Neural cell (in vitro differentiated cells): ENCODE data around the gene SEZ6. TPM values are rescaled to one million over a fixed set of nuclear protein-coding genes. Genes with fewer than 3 reads are reported as not detected.
A peak's percentile ranks its signal among the peaks of the same experiment; 100 is the strongest.

ENCODE experiments used
- H2AFZ ChIP-seq: fragments of 200-600, 300-800 bp; sonication (generic), shearing (Covaris generic); 2 replicates; pipeline ENCODE4 v1.6.0; 2014; ENCODE audit warnings: low read depth, mild to moderate bottlenecking, antibody characterized with exemption, low read length, moderate library complexity
- H3F3A ChIP-seq: fragments of 200-600 bp; shearing (Covaris generic); 2 replicates; pipeline ENCODE4 v1.6.1; 2016; ENCODE audit warnings: mild to moderate bottlenecking, moderate library complexity, mixed read lengths, antibody characterized with exemption, low read length; ENCODE audit not compliant: insufficient read depth, poor library complexity, severe bottlenecking
- H3K27ac ChIP-seq: fragments of 200-600, 300-800 bp; sonication (generic), shearing (Covaris generic); 2 replicates; pipeline ENCODE4 v1.5.1; 2014; ENCODE audit warnings: mild to moderate bottlenecking, low read length, moderate library complexity
- H3K27me3 ChIP-seq: fragments of 300-800, 200-600 bp; sonication (generic), shearing (Covaris generic); 2 replicates; pipeline ENCODE4 v1.6.0; 2014; ENCODE audit warnings: mild to moderate bottlenecking, low read depth, low read length, moderate library complexity; ENCODE audit not compliant: insufficient read depth
- H3K36me3 ChIP-seq: fragments of 300-800, 200-600 bp; sonication (generic), shearing (Covaris generic); 2 replicates; pipeline ENCODE4 v1.5.1; 2014; ENCODE audit warnings: mild to moderate bottlenecking, antibody characterized with exemption, low read length, moderate library complexity; ENCODE audit not compliant: insufficient read depth
- H3K4me2 ChIP-seq: fragments of 300-800, 200-600 bp; sonication (generic), shearing (Covaris generic); 2 replicates; pipeline ENCODE4 v1.6.0; 2014; ENCODE audit warnings: mild to moderate bottlenecking, low read length
- H3K4me3 ChIP-seq: fragments of 300-800, 200-600 bp; sonication (generic), shearing (Covaris generic); 2 replicates; pipeline ENCODE4 v1.5.1; 2014; ENCODE audit warnings: mild to moderate bottlenecking, low read length, moderate library complexity
- H3K79me2 ChIP-seq: fragments of 200-600 bp; shearing (Covaris generic); replicated peaks from 2 replicates; pipeline ENCODE4 v1.6.0; 2014; ENCODE audit warnings: mild to moderate bottlenecking, low read length, moderate library complexity; ENCODE audit not compliant: insufficient read depth
- H3K9ac ChIP-seq: fragments of 300-800, 200-600 bp; sonication (generic), shearing (Covaris generic); 2 replicates; pipeline ENCODE4 v1.6.1; 2016; ENCODE audit warnings: mild to moderate bottlenecking, low read length, mixed read lengths
- H3K9me2 ChIP-seq: fragments of 200-600 bp; shearing (Covaris generic); 2 replicates; pipeline ENCODE4 v1.6.1; 2016; ENCODE audit warnings: mild to moderate bottlenecking, low read length, mixed read lengths; ENCODE audit not compliant: insufficient read depth
- H3K9me3 ChIP-seq: fragments of 200-600, 300-800 bp; sonication (generic), shearing (Covaris generic); 2 replicates; pipeline ENCODE4 v1.6.1; 2016; ENCODE audit warnings: mild to moderate bottlenecking, mixed run types, low read length, moderate library complexity, mixed read lengths
- H4K20me1 ChIP-seq: fragments of 200-600 bp; shearing (Covaris generic); 2 replicates; pipeline ENCODE4 v1.6.1; 2016; ENCODE audit warnings: mild to moderate bottlenecking, mixed run types; ENCODE audit not compliant: insufficient read depth
- EP300 ChIP-seq: fragments of 450-650 bp; conservative IDR thresholded peaks from 2 replicates; pipeline ENCODE4 v1.6.1; 2014; ENCODE audit warnings: antibody characterized with exemption, mild to moderate bottlenecking, moderate library complexity; ENCODE audit not compliant: poor library complexity, severe bottlenecking
- EZH2 ChIP-seq: fragments of 200-600, 300-800 bp; shearing (Covaris generic), sonication (generic); IDR thresholded peaks from 2 replicates; pipeline ENCODE4 v1.6.1; 2014; ENCODE audit warnings: antibody characterized with exemption, low read length, borderline replicate concordance, mild to moderate bottlenecking; ENCODE audit not compliant: insufficient read depth, poor library complexity, severe bottlenecking
- MXI1 ChIP-seq: fragments of 450-650 bp; conservative IDR thresholded peaks from 2 replicates; pipeline ENCODE4 v1.6.1; 2014; ENCODE audit warnings: antibody characterized with exemption, mild to moderate bottlenecking; ENCODE audit not compliant: poor library complexity, severe bottlenecking
- POLR2AphosphoS5 ChIP-seq: IDR thresholded peaks from 2 replicates; pipeline ENCODE4 v1.6.1; 2012
- RAD21 ChIP-seq: fragments of 450-650 bp; conservative IDR thresholded peaks from 2 replicates; pipeline ENCODE4 v1.6.1; 2014; ENCODE audit warnings: antibody characterized with exemption, mild to moderate bottlenecking, moderate library complexity
- REST ChIP-seq: IDR thresholded peaks from 2 replicates; pipeline ENCODE4 v1.6.1; 2012; ENCODE audit warnings: borderline replicate concordance
- SMC3 ChIP-seq: fragments of 450-650 bp; conservative IDR thresholded peaks from 2 replicates; pipeline ENCODE4 v1.6.1; 2014; ENCODE audit warnings: antibody characterized with exemption, mild to moderate bottlenecking, moderate library complexity; ENCODE audit not compliant: poor library complexity
- TAF1 ChIP-seq: IDR thresholded peaks from 2 replicates; pipeline ENCODE4 v1.6.1; 2012; ENCODE audit warnings: low read depth
- polyA plus RNA-seq: library from polyadenylated mRNA; depleted of rRNA; stranded (reverse); fragments of >200 nt; gene quantifications from 2 replicates; pipeline ENCODE4 v1.2.3, GENCODE V29; 2014
- TF ChIP-seq, protein P1 (sequence below): fragments of 450-650 bp; IDR thresholded peaks from 2 replicates; pipeline ENCODE4 v1.5.1; 2014; ENCODE audit warnings: antibody characterized with exemption, mild to moderate bottlenecking, moderate library complexity; ENCODE audit not compliant: poor library complexity, severe bottlenecking

The SEZ6 gene
- polyA plus RNA-seq, 1 donor from 2014 or later: 15.1 TPM

DNA sequence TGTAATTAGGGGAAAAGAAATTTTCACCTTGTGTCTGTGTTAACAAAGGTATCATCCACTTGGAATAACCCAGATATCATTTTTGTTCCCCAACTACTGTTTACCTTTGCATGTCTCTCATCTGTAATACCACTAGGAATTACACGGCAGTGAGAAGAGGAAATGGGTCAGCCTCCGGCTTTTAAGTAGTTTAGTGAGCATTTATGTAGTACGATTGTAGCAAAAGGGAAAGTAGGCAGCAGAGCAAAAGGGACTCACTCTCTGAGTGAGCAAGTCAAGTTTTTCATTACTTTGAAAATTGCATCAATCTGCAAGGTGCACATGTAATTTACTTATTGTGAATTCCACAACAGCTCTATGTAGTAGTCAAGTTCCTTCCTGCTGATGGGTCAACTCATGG, 65.7 kb downstream of the SEZ6 start:
- no peak overlapping the region for H3K4me2 ChIP-seq
- H3K27ac ChIP-seq: peak overlapping the region; percentile 31
- no peaks in the 10 kb centered on the region for H3K9me3 ChIP-seq
- no peak overlapping the region for H2AFZ ChIP-seq
- H4K20me1 ChIP-seq: peaks cover 13% of the 10 kb centered on the region
- H3K27me3 ChIP-seq: no peaks in the 10 kb centered on the region
- no peak overlapping the region for H3K9ac ChIP-seq
- H3K79me2 ChIP-seq: peaks cover 78% of the 10 kb centered on the region
- no peaks in the 10 kb centered on the region for H3K9me2 ChIP-seq
- H3K4me3 ChIP-seq: peak overlapping the region; percentile 40
- no peaks in the 10 kb centered on the region for H3K36me3 ChIP-seq
- no peak for TF ChIP-seq POLR2AphosphoS5
- no peak for TF ChIP-seq EZH2
- TF ChIP-seq EP300: no peak
- TF ChIP-seq RAD21: no peak
- TF ChIP-seq, protein P1, sequence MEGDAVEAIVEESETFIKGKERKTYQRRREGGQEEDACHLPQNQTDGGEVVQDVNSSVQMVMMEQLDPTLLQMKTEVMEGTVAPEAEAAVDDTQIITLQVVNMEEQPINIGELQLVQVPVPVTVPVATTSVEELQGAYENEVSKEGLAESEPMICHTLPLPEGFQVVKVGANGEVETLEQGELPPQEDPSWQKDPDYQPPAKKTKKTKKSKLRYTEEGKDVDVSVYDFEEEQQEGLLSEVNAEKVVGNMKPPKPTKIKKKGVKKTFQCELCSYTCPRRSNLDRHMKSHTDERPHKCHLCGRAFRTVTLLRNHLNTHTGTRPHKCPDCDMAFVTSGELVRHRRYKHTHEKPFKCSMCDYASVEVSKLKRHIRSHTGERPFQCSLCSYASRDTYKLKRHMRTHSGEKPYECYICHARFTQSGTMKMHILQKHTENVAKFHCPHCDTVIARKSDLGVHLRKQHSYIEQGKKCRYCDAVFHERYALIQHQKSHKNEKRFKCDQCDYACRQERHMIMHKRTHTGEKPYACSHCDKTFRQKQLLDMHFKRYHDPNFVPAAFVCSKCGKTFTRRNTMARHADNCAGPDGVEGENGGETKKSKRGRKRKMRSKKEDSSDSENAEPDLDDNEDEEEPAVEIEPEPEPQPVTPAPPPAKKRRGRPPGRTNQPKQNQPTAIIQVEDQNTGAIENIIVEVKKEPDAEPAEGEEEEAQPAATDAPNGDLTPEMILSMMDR: no peak
- TF ChIP-seq REST: no peak
- TF ChIP-seq SMC3: no peak
- TF ChIP-seq MXI1: no peak
- TF ChIP-seq TAF1: no peak
- peaks cover 4% of the 10 kb centered on the region for H3F3A ChIP-seq

DNA sequence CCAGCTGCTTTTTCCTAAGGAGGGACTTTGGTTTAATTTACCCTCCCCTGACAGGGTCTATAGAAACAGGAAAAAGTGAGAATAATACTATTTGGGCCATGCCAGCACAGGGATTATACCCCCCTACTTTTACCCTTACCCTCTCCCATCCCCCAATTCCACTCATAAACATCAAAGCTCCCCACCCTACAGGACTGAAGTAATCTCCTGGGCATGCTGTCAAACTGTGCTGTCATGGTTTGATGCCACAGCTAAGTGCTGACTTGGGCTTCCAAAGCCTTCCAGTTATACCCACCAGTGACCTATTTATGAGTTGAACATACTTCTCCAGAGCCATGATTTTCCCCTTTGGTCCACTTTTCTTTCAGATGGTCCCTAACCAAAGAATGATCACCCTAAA, 67.3 kb downstream of the SEZ6 start:
- Histone ChIP-seq H3K4me2 (no peak overlapping the region), H2AFZ (no peak overlapping the region), H3K4me3 (no peak overlapping the region), H3F3A (peaks cover 4% of the 10 kb centered on the region), H3K27ac (no peak overlapping the region), H3K27me3 (no peaks in the 10 kb centered on the region), H3K9me2 (no peaks in the 10 kb centered on the region), H4K20me1 (peaks cover 8% of the 10 kb centered on the region), H3K36me3 (no peaks in the 10 kb centered on the region), H3K9ac (no peak overlapping the region), H3K9me3 (no peaks in the 10 kb centered on the region), H3K79me2 (peaks cover 72% of the 10 kb centered on the region)
- TF ChIP-seq EP300 (no peak), MXI1 (no peak), SMC3 (no peak), RAD21 (no peak), REST (no peak), TAF1 (no peak), EZH2 (no peak), POLR2AphosphoS5 (no peak)
- TF ChIP-seq, protein P1: no peak
